ENCODE measurements around the gene RNF224.

DNA sequence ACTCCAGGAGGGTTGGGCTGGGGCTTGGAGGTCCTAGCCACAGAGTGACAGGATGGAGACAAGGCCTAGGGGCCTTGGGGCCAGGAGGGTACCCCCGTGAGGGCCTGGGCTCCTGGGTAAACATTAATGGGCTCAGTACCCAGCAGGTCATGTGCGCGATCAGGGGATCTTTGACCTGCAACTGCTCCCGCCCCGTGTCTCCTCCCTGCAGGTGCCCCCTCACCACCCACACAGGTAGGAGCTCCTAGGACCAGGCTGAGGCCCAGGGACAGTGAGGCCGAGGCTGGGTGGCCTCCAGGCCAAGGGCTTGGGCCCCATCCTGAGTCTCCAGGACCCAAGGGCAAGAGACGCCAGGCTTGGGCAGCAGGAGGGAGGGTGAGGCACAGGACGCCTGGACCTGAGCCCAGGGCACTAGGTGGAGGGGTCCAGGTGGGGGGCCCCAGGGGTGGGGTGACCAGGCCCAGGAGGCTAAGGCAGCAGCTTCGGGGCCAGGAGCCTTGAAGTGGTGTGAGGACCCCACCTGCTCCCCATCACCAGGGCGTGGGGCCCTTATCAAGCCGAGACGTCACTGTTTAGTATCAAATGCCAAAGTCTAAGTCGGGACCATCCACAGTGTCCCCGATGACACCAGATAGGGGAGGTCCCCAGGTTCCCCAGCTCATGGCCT, 3.5 kb downstream of the RNF224 start, which contains the start of gene SLC34A3:
- TF ChIP-seq EZH2 (IDR thresholded peaks at IDR 0.05) = no peak
- TF ChIP-seq POLR2AphosphoS5 (IDR thresholded peaks at IDR 0.05; ENCODE audit: borderline replicate concordance, low read depth, low read length) = no peak
- no peak for TF ChIP-seq FOXP2 (optimal IDR thresholded peaks at IDR 0.05; ENCODE audit: control extremely low read depth, extremely low read length, insufficient read depth)

All from SK-N-MC (cell line).